HepG2 (cell line): ENCODE data around the gene WNT5B. TPM values are rescaled to one million over a fixed set of nuclear protein-coding genes. Genes with fewer than 3 reads are reported as not detected.

ENCODE experiments used
- AGO1 ChIP-seq: fragments of 200-400 bp; formaldehyde crosslinking; IDR thresholded peaks from 2 replicates; pipeline ENCODE4 v1.6.1; 2017; ENCODE audit warnings: mild to moderate bottlenecking, low read depth, low read length, moderate library complexity; ENCODE audit not compliant: poor library complexity, severe bottlenecking
- ARNT2 ChIP-seq: sonication (generic); formaldehyde crosslinking; IDR thresholded peaks from 2 replicates; pipeline ENCODE4 v1.8.0; 2022; ENCODE audit warnings: mild to moderate bottlenecking, low read depth, missing genetic modification reagents, moderate library complexity
- CHCHD3 ChIP-seq: sonication (generic); formaldehyde crosslinking; IDR thresholded peaks from 2 replicates; pipeline ENCODE4 v1.8.0; 2022; ENCODE audit warnings: mild to moderate bottlenecking, missing genetic modification reagents, moderate library complexity
- DPF2 ChIP-seq: sonication (generic); formaldehyde crosslinking; IDR thresholded peaks from 2 replicates; pipeline ENCODE4 v1.4.0; 2020; ENCODE audit warnings: mild to moderate bottlenecking, low read depth, missing genetic modification reagents, borderline replicate concordance
- EED ChIP-seq: sonication (generic); formaldehyde crosslinking; IDR thresholded peaks from 2 replicates; pipeline ENCODE4 v1.5.0; 2020; ENCODE audit warnings: mild to moderate bottlenecking, missing genetic modification reagents
- ERF ChIP-seq: IDR thresholded peaks from 2 replicates; pipeline ENCODE4 v1.6.1; 2018; ENCODE audit warnings: missing biosample characterization, missing genetic modification reagents
- HHEX ChIP-seq: IDR thresholded peaks from 2 replicates; pipeline ENCODE4 v1.6.1; 2016; ENCODE audit warnings: control low read depth
- JUN ChIP-seq: sonication (generic); formaldehyde crosslinking; IDR thresholded peaks from 2 replicates; pipeline ENCODE4 v1.4.0; 2020; ENCODE audit warnings: mild to moderate bottlenecking, missing genetic modification reagents
- NAIF1 ChIP-seq: sonication (generic); formaldehyde crosslinking; IDR thresholded peaks from 2 replicates; pipeline ENCODE4 v1.5.0; 2020; ENCODE audit warnings: mild to moderate bottlenecking, missing genetic modification reagents, borderline replicate concordance
- RARG ChIP-seq: sonication (generic); formaldehyde crosslinking; IDR thresholded peaks from 2 replicates; pipeline ENCODE4 v1.4.0; 2020; ENCODE audit warnings: low read depth, mild to moderate bottlenecking, missing genetic modification reagents
- SAFB2 ChIP-seq: sonication (generic); formaldehyde crosslinking; IDR thresholded peaks from 2 replicates; pipeline ENCODE4 v1.5.1; 2020; ENCODE audit warnings: missing genetic modification reagents, low read depth, mild to moderate bottlenecking, borderline replicate concordance
- SIN3A ChIP-seq: IDR thresholded peaks from 2 replicates; pipeline ENCODE4 v1.6.1; 2011; ENCODE audit warnings: low read depth, mild to moderate bottlenecking, control low read depth, low read length, borderline replicate concordance
- SP140L ChIP-seq: sonication (generic); formaldehyde crosslinking; IDR thresholded peaks from 2 replicates; pipeline ENCODE4 v1.4.0; 2020; ENCODE audit warnings: missing genetic modification reagents, borderline replicate concordance
- TBL1XR1 ChIP-seq: fragments of 150-350 bp; IDR thresholded peaks from 2 replicates; pipeline ENCODE4 v1.6.1; 2014; ENCODE audit warnings: borderline replicate concordance, low read length; ENCODE audit not compliant: partially characterized antibody
- TEAD2 ChIP-seq: sonication (generic); formaldehyde crosslinking; IDR thresholded peaks from 2 replicates; pipeline ENCODE4 v1.9.0; 2021; ENCODE audit warnings: missing genetic modification reagents
- THAP8 ChIP-seq: sonication (generic); formaldehyde crosslinking; IDR thresholded peaks from 2 replicates; pipeline ENCODE4 v1.5.1; 2020; ENCODE audit warnings: missing genetic modification reagents, mild to moderate bottlenecking, borderline replicate concordance
- ZFP41 ChIP-seq: sonication (generic); formaldehyde crosslinking; IDR thresholded peaks from 2 replicates; pipeline ENCODE4 v1.4.0; 2020; ENCODE audit warnings: mild to moderate bottlenecking, missing genetic modification reagents, borderline replicate concordance
- ZMAT3 ChIP-seq: sonication (generic); formaldehyde crosslinking; conservative IDR thresholded peaks from 2 replicates; pipeline ENCODE4 v1.7.0; 2021; ENCODE audit warnings: missing genetic modification reagents
- ZNF484 ChIP-seq: sonication (generic); formaldehyde crosslinking; IDR thresholded peaks from 2 replicates; pipeline ENCODE4 v1.5.1; 2020; ENCODE audit warnings: mild to moderate bottlenecking, low read depth, missing genetic modification reagents, borderline replicate concordance
- ZNF547 ChIP-seq: sonication (generic); formaldehyde crosslinking; IDR thresholded peaks from 2 replicates; pipeline ENCODE4 v1.5.1; 2020; ENCODE audit warnings: mild to moderate bottlenecking, missing genetic modification reagents
- ZNF761 ChIP-seq: sonication (generic); formaldehyde crosslinking; conservative IDR thresholded peaks from 2 replicates; pipeline ENCODE4 v1.4.0; 2020; ENCODE audit warnings: mild to moderate bottlenecking, missing genetic modification reagents
- ZNF790 ChIP-seq: sonication (generic); formaldehyde crosslinking; IDR thresholded peaks from 2 replicates; pipeline ENCODE4 v1.8.0; 2022; ENCODE audit warnings: missing genetic modification reagents, mild to moderate bottlenecking, borderline replicate concordance
- ZNF792 ChIP-seq: IDR thresholded peaks from 2 replicates; pipeline ENCODE4 v1.6.1; 2016
- ZNF800 ChIP-seq: sonication (generic); formaldehyde crosslinking; IDR thresholded peaks from 2 replicates; pipeline ENCODE4 v1.4.0; 2020; ENCODE audit warnings: missing genetic modification reagents
- ZNF891 ChIP-seq: sonication (generic); formaldehyde crosslinking; IDR thresholded peaks from 2 replicates; pipeline ENCODE4 v1.5.0; 2020; ENCODE audit warnings: mild to moderate bottlenecking, missing genetic modification reagents
- ZXDC ChIP-seq: sonication (generic); formaldehyde crosslinking; IDR thresholded peaks from 2 replicates; pipeline ENCODE4 v1.5.0; 2020; ENCODE audit warnings: mild to moderate bottlenecking, missing genetic modification reagents
- polyA plus RNA-seq, 8 experiments: library from polyadenylated mRNA; depleted of rRNA in 3 of 8; stranded (reverse) in 7 of 8; unstranded in 1 of 8; fragments of >200 nt; fragmentation: Illumina TruSeq in 4 of 8; extraction: Trizol in 4 of 8; gene quantifications; 2 replicates each; pipeline versions ENCODE4 v1.2.1 to v1.2.3, GENCODE V29; 2011 to 2016; ENCODE audit warnings: low read depth in 4 of 8, missing spikeins in 1 of 8, mixed read lengths in 1 of 8; ENCODE audit not compliant: insufficient read depth in 1 of 8
- total RNA-seq, 5 experiments: library from RNA; depleted of rRNA; stranded (reverse); fragments of >200 nt; fragmentation: Illumina TruSeq; extraction: Trizol; gene quantifications; 2 replicates each; pipeline ENCODE4 v1.2.3, GENCODE V29; 2016; ENCODE audit warnings: low read depth in 1 of 5

Gene WNT5B
- total and polyA plus RNA-seq, 2 of the 13 experiments (the other 11 are each of a cell fraction or from before 2014, with no cell fraction given), result 0.04 TPM; not detected in 1

- TF ChIP-seq CHCHD3 (CRISPR knock-in tag) (0 out of 2 replicates have a peak, but pooled peaks have one; percentile 43), THAP8 (CRISPR knock-in tag) (no peak), ZNF792 (CRISPR knock-in tag) (0 out of 2 replicates have a peak, but pooled peaks have one; percentile 37), ERF (peak; percentile 56; the same call in 1 of the 2 replicates), SP140L (CRISPR knock-in tag) (no peak), ZNF800 (CRISPR knock-in tag) (no peak), HHEX (CRISPR knock-in tag) (no peak), JUN (no peak), SAFB2 (CRISPR knock-in tag) (0 out of 2 replicates have a peak, but pooled peaks have one; percentile 45), ZNF790 (CRISPR knock-in tag) (peak; percentile 75; the same call in 1 of the 2 replicates), NAIF1 (CRISPR knock-in tag) (no peak), TBL1XR1 (peak; percentile 20), AGO1 (no peak), ARNT2 (CRISPR knock-in tag) (peak; percentile 58; the same call in 1 of the 2 replicates), SIN3A (peak; percentile 75; the same call in 1 of the 2 replicates), ZNF761 (CRISPR knock-in tag) (no peak), ZNF484 (CRISPR knock-in tag) (no peak), RARG (CRISPR knock-in tag) (no peak), DPF2 (no peak), EED (no peak), ZXDC (CRISPR knock-in tag) (no peak), ZMAT3 (CRISPR knock-in tag) (no peak), TEAD2 (CRISPR knock-in tag) (no peak), ZNF891 (CRISPR knock-in tag) (peak; percentile 25; the same call in 1 of the 2 replicates), ZFP41 (no peak), ZNF547 (no peak)
These were observed 32.7 kb downstream of the WNT5B start (continued) for GRCh38 chr12:1661553-1662335.
